ENCODE measurements around the gene NRP1.

The NRP1 gene

DNA sequence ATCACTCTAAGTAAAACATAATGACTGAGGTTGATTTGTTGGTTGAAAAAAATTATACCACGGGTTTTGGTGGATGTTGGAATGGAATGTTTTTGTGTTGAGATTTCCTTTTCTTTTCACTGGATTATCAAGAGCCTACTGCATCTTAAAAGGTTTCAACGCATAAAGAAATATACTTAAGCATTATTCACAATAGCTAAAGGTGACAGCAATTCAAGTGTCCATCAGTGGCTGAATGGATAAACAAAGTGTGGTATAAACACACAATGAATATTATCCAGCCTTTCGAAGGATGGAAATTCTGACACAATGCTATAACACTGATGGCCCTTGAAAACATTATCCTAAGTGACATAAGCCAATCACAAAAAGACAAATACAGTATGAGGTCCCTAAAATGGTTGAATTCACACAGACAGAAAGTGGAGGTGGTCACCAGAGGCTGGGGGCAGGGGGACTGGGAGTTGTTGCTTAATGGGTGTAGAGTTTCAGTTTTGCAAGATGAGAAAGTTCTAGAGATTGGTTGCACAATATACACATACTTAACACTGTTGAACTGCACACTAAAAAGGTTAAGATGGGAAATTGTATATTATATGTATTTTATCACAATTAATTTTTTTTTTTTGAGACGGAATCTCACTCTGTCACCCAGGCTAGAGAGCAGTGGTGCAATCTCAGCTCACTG is 122.3 kb downstream of the NRP1 start:
- CTCF ChIA-PET: no interaction called here
- Histone ChIP-seq H3K4me1 (ENCODE audit: control extremely low read depth in 1 of 4, control insufficient read depth in 4 of 4, insufficient read depth in 4 of 4, low read length in 3 of 4) (peaks cover 0 to 6% (median 1%) of the 10 kb centered on the region in 4 experiments), H3K9me3 (ENCODE audit: control extremely low read depth in 1 of 5, control insufficient read depth in 4 of 5, insufficient read depth in 2 of 5, low read depth in 1 of 5, low read length in 4 of 5) (no peaks in the 10 kb centered on the region), H3K27me3 (replicated peaks in 2 of 5; ENCODE audit: control insufficient read depth in 4 of 5, insufficient read depth in 5 of 5, low read length in 4 of 5) (peaks cover 0 to 2% (median 0%) of the 10 kb centered on the region in 5 experiments), H3K4me3 (ENCODE audit: control insufficient read depth in 1 of 7, extremely low read depth in 1 of 7, insufficient read depth in 4 of 7, low read depth in 2 of 7, low read length in 6 of 7) (no peak overlapping the region), H3K27ac (ENCODE audit: insufficient read depth in 1 of 2, low read depth in 1 of 2, low read length in 2 of 2, poor library complexity in 1 of 2, severe bottlenecking in 2 of 2) (no peak overlapping the region), H3K36me3 (ENCODE audit: control insufficient read depth in 4 of 4, insufficient read depth in 4 of 4, low read length in 3 of 4) (no peaks in the 10 kb centered on the region)
- DNase-seq: no peak
- POLR2A ChIA-PET: no interaction called here
- WGBS (ENCODE audit: insufficient coverage): 100% methylated on average over 1 of the region's 4 CpGs

DNA sequence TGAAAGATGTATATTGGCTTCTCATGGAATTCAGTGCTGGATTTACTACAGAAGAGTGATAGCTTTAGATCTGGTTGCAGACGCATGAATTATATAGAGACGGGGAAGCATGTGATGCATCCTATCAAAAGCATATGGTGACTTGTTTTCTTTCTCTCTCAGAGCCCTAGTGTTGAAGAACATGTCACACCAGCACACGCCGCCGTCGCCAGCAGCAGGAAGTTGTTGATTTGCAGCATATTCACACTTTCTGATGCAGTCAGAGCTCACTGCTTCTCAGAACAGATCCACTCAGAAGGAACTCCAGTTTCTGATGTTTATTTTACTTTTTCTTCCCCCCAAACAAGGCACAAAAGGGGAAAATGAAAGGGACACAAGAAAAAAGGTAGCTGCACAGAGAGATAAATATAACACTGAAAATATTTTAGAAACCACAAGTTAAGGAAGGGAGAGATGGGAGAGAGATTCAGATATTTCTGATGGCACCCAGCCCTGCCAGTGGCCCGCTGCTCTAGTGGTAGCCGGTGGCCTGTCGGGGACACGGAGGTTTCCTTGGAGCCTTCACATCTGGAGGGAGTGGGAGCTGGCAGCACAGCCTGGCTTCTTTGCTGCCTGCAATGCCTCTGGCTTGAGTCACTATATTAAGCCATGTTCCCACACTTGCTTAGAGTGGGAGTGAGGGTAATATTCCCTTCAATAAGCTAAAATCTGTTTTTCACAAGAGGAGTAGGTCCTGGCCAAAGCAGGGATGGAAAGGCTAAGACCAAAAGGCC is 123.2 kb downstream of the NRP1 start:
- no peak overlapping the region for H3K4me3 ChIP-seq (ENCODE audit: control insufficient read depth in 1 of 7, extremely low read depth in 1 of 7, insufficient read depth in 4 of 7, low read depth in 2 of 7, low read length in 6 of 7)
- H3K36me3 ChIP-seq (ENCODE audit: control insufficient read depth in 4 of 4, insufficient read depth in 4 of 4, low read length in 3 of 4): no peaks in the 10 kb centered on the region
- peaks cover 0 to 2% (median 0%) of the 10 kb centered on the region in 5 experiments for H3K27me3 ChIP-seq (replicated peaks in 2 of 5; ENCODE audit: control insufficient read depth in 4 of 5, insufficient read depth in 5 of 5, low read length in 4 of 5)
- peak in 2 of 3 donors; percentile 31 to 52 for DNase-seq
- ChIA-PET CTCF (interaction anchor here (1.0 to 1.3 kb wide), 2 partner anchors 15 to 18 kb away, joined by 4 read pairs; no protein-coding TSS in a partner anchor), POLR2A (no interaction called here)
- H3K4me1 ChIP-seq (ENCODE audit: control extremely low read depth in 1 of 4, control insufficient read depth in 4 of 4, insufficient read depth in 4 of 4, low read length in 3 of 4): peaks cover 0 to 6% (median 1%) of the 10 kb centered on the region in 4 experiments
- no peak overlapping the region for H3K27ac ChIP-seq (ENCODE audit: insufficient read depth in 1 of 2, low read depth in 1 of 2, low read length in 2 of 2, poor library complexity in 1 of 2, severe bottlenecking in 2 of 2)
- 43% methylated on average over 10 of the region's 10 CpGs for WGBS (ENCODE audit: insufficient coverage)
- no peaks in the 10 kb centered on the region for H3K9me3 ChIP-seq (ENCODE audit: control extremely low read depth in 1 of 5, control insufficient read depth in 4 of 5, insufficient read depth in 2 of 5, low read depth in 1 of 5, low read length in 4 of 5)

DNA sequence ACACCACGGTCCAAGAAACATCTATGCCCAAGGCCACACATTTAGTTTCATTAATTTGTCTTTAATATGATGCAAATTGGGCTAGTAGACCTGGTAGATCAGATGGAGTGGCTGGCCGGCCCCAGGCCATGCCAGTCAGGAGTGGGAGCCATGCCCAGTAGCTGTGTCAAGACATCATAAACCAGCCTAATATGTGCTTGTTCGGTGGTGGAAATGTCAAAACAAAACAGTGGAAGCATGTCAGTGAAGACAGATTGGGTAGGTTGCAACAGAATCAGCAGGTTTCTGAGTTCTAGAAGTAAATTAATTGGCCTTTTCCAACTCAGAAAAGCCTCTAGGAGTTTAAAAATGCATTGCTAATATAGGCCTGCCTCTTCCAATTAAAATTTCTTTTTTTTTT is 124.7 kb downstream of the NRP1 start:
- H3K9me3 ChIP-seq (ENCODE audit: control extremely low read depth in 1 of 5, control insufficient read depth in 4 of 5, insufficient read depth in 2 of 5, low read depth in 1 of 5, low read length in 4 of 5): peaks cover 0 to 6% (median 0%) of the 10 kb centered on the region in 5 experiments
- ChIA-PET CTCF (interaction anchor here (1.3 kb wide), 1 partner anchor 17 kb away, joined by 4 read pairs; no protein-coding TSS in a partner anchor), POLR2A (no interaction called here)
- no peak for DNase-seq
- H3K4me1 ChIP-seq (ENCODE audit: control extremely low read depth in 1 of 4, control insufficient read depth in 4 of 4, insufficient read depth in 4 of 4, low read length in 3 of 4): peaks cover 0 to 6% (median 1%) of the 10 kb centered on the region in 4 experiments
- H3K27me3 ChIP-seq (replicated peaks in 2 of 5; ENCODE audit: control insufficient read depth in 4 of 5, insufficient read depth in 5 of 5, low read length in 4 of 5): peaks cover 0 to 2% (median 0%) of the 10 kb centered on the region in 5 experiments
- 100% methylated on average over 2 of the region's 3 CpGs for WGBS (ENCODE audit: insufficient coverage)
- no peak overlapping the region for H3K27ac ChIP-seq (ENCODE audit: insufficient read depth in 1 of 2, low read depth in 1 of 2, low read length in 2 of 2, poor library complexity in 1 of 2, severe bottlenecking in 2 of 2)
- H3K4me3 ChIP-seq (ENCODE audit: control insufficient read depth in 1 of 7, extremely low read depth in 1 of 7, insufficient read depth in 4 of 7, low read depth in 2 of 7, low read length in 6 of 7): no peak overlapping the region
- no peaks in the 10 kb centered on the region for H3K36me3 ChIP-seq (ENCODE audit: control insufficient read depth in 4 of 4, insufficient read depth in 4 of 4, low read length in 3 of 4)

DNA sequence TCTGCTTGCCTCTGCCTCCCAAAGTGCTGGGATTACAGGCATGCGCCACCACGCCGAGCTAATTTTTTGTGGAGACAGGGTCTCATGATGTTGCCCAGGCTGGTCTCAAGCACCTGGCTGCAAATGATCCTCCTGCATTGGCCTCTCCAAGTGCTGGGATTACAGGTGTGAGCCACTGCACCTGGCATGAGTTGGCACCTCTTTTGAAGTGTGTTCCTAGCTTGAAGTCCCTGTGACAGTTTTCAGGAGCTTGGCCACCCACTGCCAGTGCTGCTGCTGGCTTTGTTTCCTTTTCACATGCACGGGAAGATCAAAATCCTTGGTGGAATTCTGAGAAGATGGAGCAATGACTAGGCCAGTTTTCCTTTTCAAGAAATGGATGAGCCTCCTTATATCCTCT is 126.3 kb downstream of the NRP1 start:
- Histone ChIP-seq H3K36me3 (ENCODE audit: control insufficient read depth in 4 of 4, insufficient read depth in 4 of 4, low read length in 3 of 4) (no peaks in the 10 kb centered on the region), H3K27ac (ENCODE audit: insufficient read depth in 1 of 2, low read depth in 1 of 2, low read length in 2 of 2, poor library complexity in 1 of 2, severe bottlenecking in 2 of 2) (no peak overlapping the region), H3K4me1 (ENCODE audit: control extremely low read depth in 1 of 4, control insufficient read depth in 4 of 4, insufficient read depth in 4 of 4, low read length in 3 of 4) (peaks cover 0 to 6% (median 1%) of the 10 kb centered on the region in 4 experiments), H3K4me3 (ENCODE audit: control insufficient read depth in 1 of 7, extremely low read depth in 1 of 7, insufficient read depth in 4 of 7, low read depth in 2 of 7, low read length in 6 of 7) (no peak overlapping the region), H3K27me3 (replicated peaks in 2 of 5; ENCODE audit: control insufficient read depth in 4 of 5, insufficient read depth in 5 of 5, low read length in 4 of 5) (no peaks in the 10 kb centered on the region), H3K9me3 (ENCODE audit: control extremely low read depth in 1 of 5, control insufficient read depth in 4 of 5, insufficient read depth in 2 of 5, low read depth in 1 of 5, low read length in 4 of 5) (peaks cover 0 to 6% (median 0%) of the 10 kb centered on the region in 5 experiments)
- POLR2A ChIA-PET: no interaction called here
- CTCF ChIA-PET: interaction anchor here (1.5 kb wide), 1 partner anchor 15 kb away, joined by 6 read pairs; no protein-coding TSS in a partner anchor
- 93% methylated on average over 3 of the region's 4 CpGs for whole genome bisulfite sequencing (ENCODE audit: insufficient coverage)
- no peak for DNase-seq

DNA sequence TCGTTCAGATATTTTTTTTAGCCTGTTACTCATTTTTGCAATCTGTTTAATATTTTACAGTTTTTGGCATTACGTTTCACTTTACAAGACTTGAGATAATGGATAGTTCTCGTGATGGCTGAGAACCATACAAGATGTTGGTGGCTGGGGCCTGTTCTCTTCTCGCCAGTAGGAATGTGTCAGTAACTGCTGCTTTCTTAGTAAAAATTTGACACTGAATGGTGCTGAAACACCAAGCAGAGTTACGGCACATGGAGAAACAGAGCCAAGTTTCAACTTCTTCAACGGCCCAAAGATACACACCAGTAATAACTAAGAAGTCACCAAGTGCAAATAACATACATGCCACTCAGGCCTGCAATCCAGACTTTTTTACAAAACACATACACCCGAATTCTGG is 130.4 kb downstream of the NRP1 start:
- CTCF ChIA-PET: no interaction called here
- POLR2A ChIA-PET: no interaction called here
- 100% methylated on average over 6 of the region's 7 CpGs for WGBS (ENCODE audit: insufficient coverage)

DNA sequence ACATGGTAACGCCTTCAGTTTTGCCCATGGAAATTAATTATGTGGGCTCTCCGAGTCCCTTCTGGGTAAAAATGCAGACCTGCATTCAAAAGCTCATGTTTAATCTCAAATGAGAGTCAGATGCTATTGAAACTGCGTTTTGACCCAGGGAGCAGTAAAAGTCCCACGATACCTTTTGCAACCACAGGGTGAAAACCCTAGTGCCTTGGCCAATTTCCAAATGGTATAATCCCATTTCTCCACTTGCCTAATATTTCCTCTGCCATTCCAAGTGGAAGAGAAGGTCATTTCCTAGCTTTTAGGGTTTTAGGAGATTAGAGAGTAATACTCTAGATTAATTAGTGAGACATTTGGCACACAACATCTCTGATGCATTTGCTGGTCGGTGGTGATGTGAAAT is 132.5 kb downstream of the NRP1 start:
- DNase-seq: no peak
- CTCF ChIA-PET: interaction anchor here (2.7 kb wide), 1 partner anchor 9 kb away, joined by 13 read pairs; no protein-coding TSS in a partner anchor
- no peak overlapping the region for H3K4me3 ChIP-seq (ENCODE audit: control insufficient read depth in 1 of 7, extremely low read depth in 1 of 7, insufficient read depth in 4 of 7, low read depth in 2 of 7, low read length in 6 of 7)
- H3K9me3 ChIP-seq (ENCODE audit: control extremely low read depth in 1 of 5, control insufficient read depth in 4 of 5, insufficient read depth in 2 of 5, low read depth in 1 of 5, low read length in 4 of 5): peaks cover 0 to 6% (median 0%) of the 10 kb centered on the region in 5 experiments
- H3K27ac ChIP-seq (ENCODE audit: insufficient read depth in 1 of 2, low read depth in 1 of 2, low read length in 2 of 2, poor library complexity in 1 of 2, severe bottlenecking in 2 of 2): no peak overlapping the region
- POLR2A ChIA-PET: no interaction called here
- peaks cover 0 to 6% (median 5%) of the 10 kb centered on the region in 5 experiments for H3K27me3 ChIP-seq (replicated peaks in 2 of 5; ENCODE audit: control insufficient read depth in 4 of 5, insufficient read depth in 5 of 5, low read length in 4 of 5)
- 97% methylated on average over 3 of the region's 5 CpGs for WGBS (ENCODE audit: insufficient coverage)
- no peaks in the 10 kb centered on the region for H3K36me3 ChIP-seq (ENCODE audit: control insufficient read depth in 4 of 4, insufficient read depth in 4 of 4, low read length in 3 of 4)
- peaks cover 0 to 5% (median 0%) of the 10 kb centered on the region in 4 experiments for H3K4me1 ChIP-seq (ENCODE audit: control extremely low read depth in 1 of 4, control insufficient read depth in 4 of 4, insufficient read depth in 4 of 4, low read length in 3 of 4)

More for the DNA sequence above, 130.4 kb downstream of the NRP1 start:
- no peak for DNase-seq
- no peaks in the 10 kb centered on the region for H3K36me3 ChIP-seq (ENCODE audit: control insufficient read depth in 4 of 4, insufficient read depth in 4 of 4, low read length in 3 of 4)
- no peak overlapping the region for H3K4me3 ChIP-seq (ENCODE audit: control insufficient read depth in 1 of 7, extremely low read depth in 1 of 7, insufficient read depth in 4 of 7, low read depth in 2 of 7, low read length in 6 of 7)
- H3K27ac ChIP-seq (ENCODE audit: insufficient read depth in 1 of 2, low read depth in 1 of 2, low read length in 2 of 2, poor library complexity in 1 of 2, severe bottlenecking in 2 of 2): no peak overlapping the region
- no peaks in the 10 kb centered on the region for H3K4me1 ChIP-seq (ENCODE audit: control extremely low read depth in 1 of 4, control insufficient read depth in 4 of 4, insufficient read depth in 4 of 4, low read length in 3 of 4)
- peaks cover 0 to 6% (median 0%) of the 10 kb centered on the region in 5 experiments for H3K9me3 ChIP-seq (ENCODE audit: control extremely low read depth in 1 of 5, control insufficient read depth in 4 of 5, insufficient read depth in 2 of 5, low read depth in 1 of 5, low read length in 4 of 5)
- H3K27me3 ChIP-seq (replicated peaks in 2 of 5; ENCODE audit: control insufficient read depth in 4 of 5, insufficient read depth in 5 of 5, low read length in 4 of 5): no peaks in the 10 kb centered on the region

Measured in common myeloid progenitor, CD34-positive (primary cell).